CD8-positive, alpha-beta memory T cell (primary cell): ENCODE results near the gene PRKD2. TPM values are rescaled to one million over a fixed set of nuclear protein-coding genes. Genes with fewer than 3 reads are reported as not detected.
A peak's percentile ranks its signal among the peaks of the same experiment; 100 is the strongest.

Source experiments
- CTCF ChIA-PET: fragments of 350-600 bp; sonication (Branson Sonifier 250); formaldehyde crosslinking; loops from one replicate; lab custom pipeline; 2021; ENCODE audit warnings: antibody characterized with exemption; lab: Charles Lee
- POLR2A ChIA-PET: fragments of 350-600 bp; sonication (Branson Sonifier 250); formaldehyde crosslinking; loops from one replicate; lab custom pipeline; 2021; ENCODE audit warnings: antibody characterized with exemption; lab: Charles Lee
- DNase-seq, 5 donors: peaks; one replicate each; pipeline versions ENCODE4 v3.0.0 to v3.0.0-alpha.2; 2020 to 2022; ENCODE audit warnings: mixed read lengths in 1 of 5
- H3K27ac ChIP-seq: one replicate; pipeline ENCODE4 v1.7.0; 2013; ENCODE audit warnings: low read depth, mild to moderate bottlenecking, low read length, moderate library complexity
- H3K27me3 ChIP-seq: 2 replicates; pipeline ENCODE4 v1.7.0; 2013; ENCODE audit warnings: low read length, mild to moderate bottlenecking; ENCODE audit not compliant: insufficient read depth, poor library complexity, severe bottlenecking
- H3K36me3 ChIP-seq: 2 replicates; pipeline ENCODE4 v1.7.0; 2013; ENCODE audit warnings: mild to moderate bottlenecking, low read length, moderate library complexity; ENCODE audit not compliant: insufficient read depth
- H3K4me1 ChIP-seq: 2 replicates; pipeline ENCODE4 v1.7.0; 2013; ENCODE audit warnings: mild to moderate bottlenecking, low read length, moderate library complexity; ENCODE audit not compliant: insufficient read depth
- H3K4me3 ChIP-seq: 2 replicates; pipeline ENCODE4 v1.7.0; 2013; ENCODE audit warnings: mild to moderate bottlenecking, low read length
- H3K9me3 ChIP-seq: 2 replicates; pipeline ENCODE4 v1.7.0; 2013; ENCODE audit warnings: mild to moderate bottlenecking, low read length
- H3K27ac Mint-ChIP-seq, 8 donors: one replicate each; pipeline ENCODE4 v1.8.0; 2020 to 2021; ENCODE audit warnings: mixed read lengths in 8 of 8, mild to moderate bottlenecking in 6 of 8, inconsistent platforms in 3 of 8, moderate library complexity in 3 of 8
- H3K27me3 Mint-ChIP-seq, 2 donors: one replicate each; pipeline ENCODE4 v1.8.0; 2020 to 2021; ENCODE audit warnings: mixed read lengths in 2 of 2, mild to moderate bottlenecking in 1 of 2, moderate library complexity in 1 of 2
- H3K36me3 Mint-ChIP-seq, 3 donors: one replicate each; pipeline ENCODE4 v1.8.0; 2020 to 2021; ENCODE audit warnings: mixed read lengths in 3 of 3, inconsistent platforms in 1 of 3, mild to moderate bottlenecking in 1 of 3
- H3K4me1 Mint-ChIP-seq, 3 donors: one replicate each; pipeline ENCODE4 v1.8.0; 2020 to 2021; ENCODE audit warnings: mixed read lengths in 3 of 3, inconsistent platforms in 1 of 3, mild to moderate bottlenecking in 1 of 3
- H3K4me3 Mint-ChIP-seq, 7 donors: one replicate each; pipeline ENCODE4 v1.8.0; 2020 to 2021; ENCODE audit warnings: mixed read lengths in 7 of 7, mild to moderate bottlenecking in 6 of 7, moderate library complexity in 4 of 7, inconsistent platforms in 2 of 7
- H3K9me3 Mint-ChIP-seq, 5 donors: one replicate each; pipeline ENCODE4 v1.8.0; 2020 to 2022; ENCODE audit warnings: mixed read lengths in 5 of 5, mild to moderate bottlenecking in 3 of 5, moderate library complexity in 2 of 5, inconsistent platforms in 1 of 5
- polyA plus RNA-seq: library from polyadenylated mRNA; unstranded; fragments of 300-500 nt; fragmentation: Illumina TruSeq; gene quantifications from one replicate; pipeline ENCODE4 v1.2.3, GENCODE V29; 2021
- total RNA-seq, 2 experiments: library from RNA; stranded (reverse); gene quantifications; one replicate each; pipeline ENCODE4 v1.2.3, GENCODE V29; 2021

Gene PRKD2
- total and polyA plus RNA-seq, 3 experiments from 2014 or later = 61.6 to 88.0 (median 63.8) TPM

GRCh38 chr19:46746281-46747057 lies 29.6 kb upstream of the PRKD2 start, which contains the start of gene STRN4:
Gene STRN4, minus strand, starts transcription at chr19:46746450. Its CDS starts 20 bp downstream, at chr19:46746430.
- peaks cover 25% of the 10 kb centered on the region for H3K4me1 ChIP-seq
- Mint-ChIP-seq H3K4me1 (peaks cover 48 to 61% (median 60%) of the 10 kb centered on the region in 3 donors), H3K27me3 (peaks cover 0 to 2% of the 10 kb centered on the region in 2 donors), H3K36me3 (peaks cover 0 to 34% (median 2%) of the 10 kb centered on the region in 3 donors), H3K4me3 (peak within 1 kb of the TSS; percentile 89 to 96 (median 91)), H3K27ac (peak within 1 kb of the TSS; percentile 86 to 96 (median 94)), H3K9me3 (no peaks in the 10 kb centered on the region)
- CTCF ChIA-PET = interaction anchor here (2.7 kb wide), 1 partner anchor 42 kb away, joined by 9 read pairs; no protein-coding TSS in a partner anchor
- peak; percentile 46 to 79 (median 50) for DNase-seq
- H3K36me3 ChIP-seq = no peaks in the 10 kb centered on the region
- no peaks in the 10 kb centered on the region for H3K9me3 ChIP-seq
- POLR2A ChIA-PET = no interaction called here
- peak within 1 kb of the TSS; percentile 87 for H3K4me3 ChIP-seq
- peak within 1 kb of the TSS; percentile 79 for H3K27ac ChIP-seq
- no peaks in the 10 kb centered on the region for H3K27me3 ChIP-seq

DNA sequence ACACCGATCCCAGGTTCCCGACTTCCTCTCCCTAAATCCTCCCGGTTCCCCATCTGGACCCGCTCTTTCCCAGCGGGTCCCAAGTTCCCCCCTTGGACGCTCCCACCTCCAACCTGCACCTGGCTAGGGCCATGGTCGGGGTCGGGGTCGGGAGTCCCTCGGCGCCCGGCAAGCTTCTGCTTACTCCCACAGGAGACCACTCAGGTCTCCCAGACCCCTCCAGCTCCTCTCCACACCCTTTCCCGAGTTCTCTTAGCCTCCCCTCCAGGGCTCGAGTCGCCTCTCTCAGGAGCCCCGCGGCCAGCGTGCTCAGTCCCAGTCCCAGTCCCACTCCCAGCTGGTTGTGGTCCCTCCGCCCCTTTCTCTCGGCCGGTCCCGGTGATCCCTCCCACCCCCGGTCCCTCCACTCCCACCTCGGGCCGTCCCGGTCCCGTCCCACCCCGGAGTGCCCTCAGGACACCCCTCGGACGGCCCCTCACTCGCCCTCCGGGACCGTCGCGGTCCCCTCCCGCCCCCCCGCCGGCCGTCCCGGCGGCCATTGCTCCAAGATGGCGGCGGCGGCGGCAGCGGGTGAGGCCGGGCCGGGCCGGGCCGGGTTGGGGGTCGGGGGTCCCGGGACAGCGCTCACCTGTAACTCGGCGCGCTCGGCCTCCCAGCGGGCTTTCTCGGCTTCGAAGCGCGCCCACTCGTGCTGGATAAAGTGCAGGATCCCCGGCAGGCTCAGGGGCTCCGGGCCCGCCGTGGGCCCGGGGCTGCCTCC lies 28.8 kb upstream of the PRKD2 start, which contains the start of gene FKRP:
TSS of gene FKRP (plus strand) at position 537 of the 760 bp plus-strand sequence. CDS start 9,394 bp downstream, outside the sequence.
- Mint-ChIP-seq H3K27me3 (peaks cover 0 to 2% of the 10 kb centered on the region in 2 donors), H3K36me3 (peaks cover 0 to 35% (median 5%) of the 10 kb centered on the region in 3 donors), H3K4me3 (peak within 1 kb of the TSS; percentile 89 to 96 (median 91)), H3K9me3 (no peaks in the 10 kb centered on the region), H3K27ac (peak within 1 kb of the TSS; percentile 86 to 96 (median 94)), H3K4me1 (peaks cover 51 to 68% (median 66%) of the 10 kb centered on the region in 3 donors)
- POLR2A ChIA-PET = no interaction called here
- Histone ChIP-seq H3K36me3 (no peaks in the 10 kb centered on the region), H3K27me3 (no peaks in the 10 kb centered on the region), H3K4me3 (peak within 1 kb of the TSS; percentile 87), H3K9me3 (no peaks in the 10 kb centered on the region), H3K4me1 (peaks cover 25% of the 10 kb centered on the region), H3K27ac (peak within 1 kb of the TSS; percentile 79)
- peak; percentile 16 to 59 (median 22) for DNase-seq
- CTCF ChIA-PET = interaction anchor here (0.6 to 2.7 kb wide), 2 partner anchors 41 to 96 kb away, joined by 3 to 9 read pairs; no protein-coding TSS in a partner anchor

GRCh38 chr19:46745030-46745429 lies 28.1 kb upstream of the PRKD2 start:
- Histone ChIP-seq H3K36me3 (no peaks in the 10 kb centered on the region), H3K27ac (peak overlapping the region; percentile 79), H3K4me1 (peaks cover 25% of the 10 kb centered on the region), H3K4me3 (peak overlapping the region; percentile 87), H3K9me3 (no peaks in the 10 kb centered on the region), H3K27me3 (no peaks in the 10 kb centered on the region)
- POLR2A ChIA-PET = no interaction called here
- no peak for DNase-seq
- Mint-ChIP-seq H3K27me3 (peaks cover 0 to 2% of the 10 kb centered on the region in 2 donors), H3K36me3 (peaks cover 0 to 36% (median 3%) of the 10 kb centered on the region in 3 donors), H3K4me1 (peaks cover 57 to 75% (median 71%) of the 10 kb centered on the region in 3 donors), H3K27ac (peak overlapping the region in 7 of 8 donors; percentile 61 to 94 (median 90)), H3K9me3 (no peaks in the 10 kb centered on the region), H3K4me3 (peak overlapping the region; percentile 89 to 96 (median 90))
- CTCF ChIA-PET = interaction anchor here (0.6 to 2.7 kb wide), 5 partner anchors 9 to 95 kb away, joined by 3 to 9 read pairs (median 3); no protein-coding TSS in a partner anchor

GRCh38 chr19:46744005-46744691 lies 27.2 kb upstream of the PRKD2 start:
- Histone ChIP-seq H3K36me3 (no peaks in the 10 kb centered on the region), H3K27me3 (no peaks in the 10 kb centered on the region), H3K9me3 (no peaks in the 10 kb centered on the region), H3K27ac (no peak overlapping the region), H3K4me1 (peaks cover 25% of the 10 kb centered on the region), H3K4me3 (no peak overlapping the region)
- POLR2A ChIA-PET = no interaction called here
- H3K27ac Mint-ChIP-seq = peak overlapping the region in 5 of 8 donors; percentile 9 to 94 (median 77)
- H3K36me3 Mint-ChIP-seq = peaks cover 0 to 39% (median 6%) of the 10 kb centered on the region in 3 donors
- peak overlapping the region; percentile 89 to 96 (median 90) for H3K4me3 Mint-ChIP-seq
- no peaks in the 10 kb centered on the region for H3K9me3 Mint-ChIP-seq
- H3K4me1 Mint-ChIP-seq = peaks cover 61 to 82% (median 76%) of the 10 kb centered on the region in 3 donors
- CTCF ChIA-PET = interaction anchor here (1.0 to 2.7 kb wide), 5 partner anchors 10 to 82 kb away, joined by 3 to 9 read pairs (median 3); no protein-coding TSS in a partner anchor
- no peak for DNase-seq
- H3K27me3 Mint-ChIP-seq = peaks cover 0 to 2% of the 10 kb centered on the region in 2 donors

- H3K27me3 ChIP-seq = no peaks in the 10 kb centered on the region
- no peak overlapping the region for H3K27ac ChIP-seq
- H3K36me3 ChIP-seq = peaks cover 5% of the 10 kb centered on the region
- peaks cover 0 to 2% of the 10 kb centered on the region in 2 donors for H3K27me3 Mint-ChIP-seq
- H3K9me3 ChIP-seq = no peaks in the 10 kb centered on the region
- peaks cover 25% of the 10 kb centered on the region for H3K4me1 ChIP-seq
- peak overlapping the region in 7 of 8 donors; percentile 5 to 78 (median 34) for H3K27ac Mint-ChIP-seq
- peak in 1 of 5 donors; percentile 8 for DNase-seq
- POLR2A ChIA-PET = interaction anchor here (0.6 kb wide), 1 partner anchor 60 kb away, joined by 4 read pairs; no protein-coding TSS in a partner anchor
- peak overlapping the region in 4 of 7 donors; percentile 45 to 90 (median 54) for H3K4me3 Mint-ChIP-seq
- CTCF ChIA-PET = interaction anchor here (2.5 to 2.7 kb wide), 3 partner anchors 14 to 98 kb away, joined by 9 to 11 read pairs (median 9); no protein-coding TSS in a partner anchor
- peaks cover 0 to 41% (median 6%) of the 10 kb centered on the region in 3 donors for H3K36me3 Mint-ChIP-seq
- no peak overlapping the region for H3K4me3 ChIP-seq
- H3K4me1 Mint-ChIP-seq = peaks cover 57 to 76% (median 69%) of the 10 kb centered on the region in 3 donors
- no peaks in the 10 kb centered on the region for H3K9me3 Mint-ChIP-seq
Measured at GRCh38 chr19:46742926-46743480, 26.1 kb upstream of the PRKD2 start.

DNA sequence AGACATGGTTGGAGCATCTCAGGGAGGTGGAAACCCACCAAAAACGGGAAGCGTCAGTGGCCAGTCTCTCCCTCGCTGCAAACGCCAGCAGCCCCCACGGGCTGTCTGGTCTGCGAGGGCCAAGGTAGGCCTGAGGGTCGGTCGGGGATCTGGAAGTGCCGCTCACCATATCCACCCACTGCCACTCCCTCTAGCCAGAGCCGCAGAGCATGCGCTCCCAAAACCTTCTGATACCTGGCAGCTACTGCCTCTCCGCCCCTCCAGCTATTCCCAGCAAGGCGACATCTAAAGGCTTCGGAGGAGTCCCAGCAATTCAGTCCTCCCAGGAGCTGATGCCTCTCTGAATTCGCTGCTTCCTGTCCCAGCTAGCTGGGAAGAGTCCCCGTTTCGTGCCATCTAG lies 24.5 kb upstream of the PRKD2 start:
- H3K9me3 Mint-ChIP-seq = no peaks in the 10 kb centered on the region
- Histone ChIP-seq H3K27me3 (no peaks in the 10 kb centered on the region), H3K36me3 (peaks cover 12% of the 10 kb centered on the region), H3K9me3 (no peaks in the 10 kb centered on the region), H3K27ac (no peak overlapping the region), H3K4me1 (peaks cover 17% of the 10 kb centered on the region), H3K4me3 (no peak overlapping the region)
- peaks cover 0 to 52% (median 9%) of the 10 kb centered on the region in 3 donors for H3K36me3 Mint-ChIP-seq
- CTCF ChIA-PET = interaction anchor here (0.8 to 2.7 kb wide), 8 partner anchors 8 to 128 kb away, joined by 3 to 11 read pairs (median 4); no protein-coding TSS in a partner anchor
- H3K4me3 Mint-ChIP-seq = peak overlapping the region in 1 of 7 donors; percentile 78
- no peaks in the 10 kb centered on the region for H3K27me3 Mint-ChIP-seq
- DNase-seq = no peak
- POLR2A ChIA-PET = no interaction called here
- peak overlapping the region in 1 of 8 donors; percentile 47 for H3K27ac Mint-ChIP-seq
- H3K4me1 Mint-ChIP-seq = peaks cover 47 to 61% (median 56%) of the 10 kb centered on the region in 3 donors
